Pancreas (tissue), 10 donors: ENCODE data around the gene DPYSL3. TPM values are rescaled to one million over a fixed set of nuclear protein-coding genes. Genes with fewer than 3 reads are reported as not detected.
A peak's percentile ranks its signal among the peaks of the same experiment; 100 is the strongest.

Source experiments
- ATAC-seq, 4 donors: fragments of 200-7000 bp; cut with Tn5 transposase; one replicate each; pipeline versions ENCODE4 v1.8.0 to v1.9.1; 2020; ENCODE audit warnings: mild to moderate bottlenecking in 4 of 4, moderate library complexity in 4 of 4
- DNase-seq, 6 donors: peaks; one replicate each; pipeline ENCODE4 v3.0.0-alpha.2; 2020
- FAIRE-seq: peaks from 2 replicates; lab custom pipeline; 2012; peaks lifted over from hg19 to GRCh38; lab: Jason Lieb, UNC
- H3K27ac ChIP-seq, 4 donors: fragments of 200-600 bp; sonication (generic); 1 replicate in 3 of 4; 2 replicates in 1 of 4; pipeline versions ENCODE4 v1.5.0 to v1.8.0; 2020
- H3K27me3 ChIP-seq, 4 donors: fragments of 200-600 bp; one replicate each; pipeline ENCODE4 v1.8.0; 2021
- H3K36me3 ChIP-seq, 3 donors: fragments of 200-600 bp; sonication (generic) in 1 of 3; one replicate each; pipeline versions ENCODE4 v1.5.0 to v1.8.0; 2020 to 2021
- H3K4me1 ChIP-seq, 3 donors: fragments of 200-600 bp; one replicate each; pipeline ENCODE4 v1.8.0; 2021
- H3K4me3 ChIP-seq, 4 donors: fragments of 200-600 bp; sonication (generic) in 2 of 4; one replicate each; pipeline versions ENCODE4 v1.5.0 to v1.8.0; 2020 to 2021
- H3K9me3 ChIP-seq, 4 donors: fragments of 200-600 bp; one replicate each; pipeline ENCODE4 v1.8.0; 2021
- WGBS, 2 donors: extraction: QIAGEN DNeasy Blood & Tissue Kit; methylation state at CpG; one replicate each; pipeline ENCODE4 v1.1.7; 2013; 5-methylcytosine and 5-hydroxymethylcytosine counted together
- intact Hi-C, 3 donors: fragments of 100-400 bp; cut with DNase I; formaldehyde crosslinking; loops; one replicate each; pipeline versions ENCODE4 v1.11.1 to v1.14.2; 2022
- polyA plus RNA-seq, 2 donors: library from polyadenylated mRNA; stranded (reverse); fragments of 200-250 nt; gene quantifications; one replicate each; pipeline ENCODE4 v1.2.3, GENCODE V29; 2013
- total RNA-seq, 6 donors: library from RNA; stranded (reverse); fragmentation: NEBNext Ultra II Directional in 4 of 6; extraction: Animal tissue kit (Norgen Biotek cat#: 25700) in 4 of 6; gene quantifications; one replicate each; pipeline versions ENCODE4 v1.2.1 to v1.2.4, GENCODE V29; 2021 to 2023
- TF ChIP-seq, protein P1 (sequence below), 4 donors: fragments of 200-600 bp; sonication (generic) in 3 of 4; IDR thresholded peaks; one replicate each; pipeline versions ENCODE4 v1.5.0 to v1.8.0; 2021; ENCODE audit warnings: antibody characterized with exemption in 4 of 4
- donor health status: healthy with polysubstance abuse.
- donor health status: DM: no; HTN: no; CAD: no; lungs with moderate emphysema.
- donor health status: DM: no; HTN: no; CAD: no.
- donor health status: control.
- donor health status: control.
- donor health status: Bipolar disorder and iron deficiency.
- donor health status: DM: yes; HTN: yes; CAD: no.
- donor health status: DM: no; HTN: no; CAD: no.
- donor health status: DM: no; HTN: no; CAD: no.
- donor health status: DM: yes; HTN: yes; CAD: no.

DPYSL3 gene
- total and polyA plus RNA-seq, 8 donors = 1.7 to 18.4 (median 5.0) TPM

DNA sequence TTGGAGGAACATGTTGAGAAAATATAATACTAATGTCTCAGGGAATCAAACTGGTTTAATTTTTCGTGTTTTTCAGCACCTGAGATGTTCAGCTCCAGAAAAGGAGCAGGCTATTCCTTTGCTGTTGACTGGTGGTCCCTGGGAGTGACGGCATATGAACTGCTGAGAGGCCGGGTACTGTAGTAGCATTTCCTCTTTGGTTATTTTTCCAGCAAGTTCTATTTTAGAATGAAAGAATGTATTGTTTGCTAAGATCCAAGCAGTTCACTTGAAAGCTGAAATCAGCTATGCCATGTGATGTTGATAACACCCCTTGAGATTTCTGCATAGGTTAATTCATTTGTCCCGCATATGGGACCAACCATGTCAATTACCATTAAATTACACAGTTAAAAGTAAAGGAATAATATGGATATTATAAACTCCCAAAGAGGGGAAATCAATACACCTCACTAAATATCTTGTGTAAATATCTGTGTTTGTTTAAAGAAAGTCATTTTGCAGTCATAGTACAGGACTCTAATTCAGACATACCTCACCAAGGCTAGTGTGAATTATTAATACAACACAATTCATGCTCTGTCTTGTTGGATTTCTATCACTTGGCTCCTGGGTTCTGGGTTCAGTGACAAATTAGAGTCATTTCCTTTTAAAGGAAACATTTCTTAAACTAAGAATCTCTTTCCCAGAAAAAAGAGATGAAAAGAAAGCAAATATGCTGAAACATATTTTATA lies 148.3 kb downstream of the DPYSL3 start:
- TF ChIP-seq, protein P1, sequence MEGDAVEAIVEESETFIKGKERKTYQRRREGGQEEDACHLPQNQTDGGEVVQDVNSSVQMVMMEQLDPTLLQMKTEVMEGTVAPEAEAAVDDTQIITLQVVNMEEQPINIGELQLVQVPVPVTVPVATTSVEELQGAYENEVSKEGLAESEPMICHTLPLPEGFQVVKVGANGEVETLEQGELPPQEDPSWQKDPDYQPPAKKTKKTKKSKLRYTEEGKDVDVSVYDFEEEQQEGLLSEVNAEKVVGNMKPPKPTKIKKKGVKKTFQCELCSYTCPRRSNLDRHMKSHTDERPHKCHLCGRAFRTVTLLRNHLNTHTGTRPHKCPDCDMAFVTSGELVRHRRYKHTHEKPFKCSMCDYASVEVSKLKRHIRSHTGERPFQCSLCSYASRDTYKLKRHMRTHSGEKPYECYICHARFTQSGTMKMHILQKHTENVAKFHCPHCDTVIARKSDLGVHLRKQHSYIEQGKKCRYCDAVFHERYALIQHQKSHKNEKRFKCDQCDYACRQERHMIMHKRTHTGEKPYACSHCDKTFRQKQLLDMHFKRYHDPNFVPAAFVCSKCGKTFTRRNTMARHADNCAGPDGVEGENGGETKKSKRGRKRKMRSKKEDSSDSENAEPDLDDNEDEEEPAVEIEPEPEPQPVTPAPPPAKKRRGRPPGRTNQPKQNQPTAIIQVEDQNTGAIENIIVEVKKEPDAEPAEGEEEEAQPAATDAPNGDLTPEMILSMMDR (IDR thresholded peaks at IDR 0.05) = no peak
- 49 to 52% methylated on average over 4 of the region's 4 CpGs for WGBS, 2 donors
- H3K9me3 ChIP-seq = no peaks in the 10 kb centered on the region
- intact Hi-C loops = loop anchor here in 1 of 3 donors (10.0 kb wide), 1 partner anchor 137 kb away; no protein-coding TSS in a partner anchor
- no peaks in the 10 kb centered on the region for H3K27me3 ChIP-seq
- H3K4me1 ChIP-seq = peaks cover 0 to 8% (median 0%) of the 10 kb centered on the region in 3 donors
- H3K27ac ChIP-seq = peak overlapping the region in 2 of 4 donors; percentile 10 to 37
- no peaks in the 10 kb centered on the region for H3K36me3 ChIP-seq
- peak; percentile 48 to 75 (median 66) for ATAC-seq
- FAIRE-seq = no peak
- no peak for DNase-seq
- no peak overlapping the region for H3K4me3 ChIP-seq

GRCh38 chr5:147360816-147361215 lies 149.1 kb downstream of the DPYSL3 start:
- intact Hi-C loops = loop anchor here in 1 of 3 donors (10.0 kb wide), 1 partner anchor 136 kb away; no protein-coding TSS in a partner anchor
- FAIRE-seq (no peak), DNase-seq (no peak), ATAC-seq (no peak)
- WGBS, 2 donors = 89 to 96% methylated on average over 2 of the region's 2 CpGs
- Histone ChIP-seq H3K4me3 (no peak overlapping the region), H3K27me3 (no peaks in the 10 kb centered on the region), H3K36me3 (no peaks in the 10 kb centered on the region), H3K27ac (peak overlapping the region in 1 of 4 donors; percentile 37), H3K4me1 (peaks cover 0 to 8% (median 0%) of the 10 kb centered on the region in 3 donors), H3K9me3 (no peaks in the 10 kb centered on the region)
- TF ChIP-seq, protein P1 (IDR thresholded peaks at IDR 0.05) = no peak

GRCh38 chr5:147359581-147359980 lies 150.3 kb downstream of the DPYSL3 start:
- Histone ChIP-seq H3K4me3 (no peak overlapping the region), H3K9me3 (no peaks in the 10 kb centered on the region), H3K36me3 (no peaks in the 10 kb centered on the region), H3K27ac (no peak overlapping the region), H3K4me1 (peaks cover 0 to 8% (median 0%) of the 10 kb centered on the region in 3 donors), H3K27me3 (no peaks in the 10 kb centered on the region)
- no peak for ATAC-seq
- 90 to 98% methylated on average over 2 of the region's 2 CpGs for WGBS, 2 donors
- no peak for DNase-seq
- no peak for FAIRE-seq
- intact Hi-C loops = no loop called here
- TF ChIP-seq, protein P1 (IDR thresholded peaks at IDR 0.05) = no peak

DNA sequence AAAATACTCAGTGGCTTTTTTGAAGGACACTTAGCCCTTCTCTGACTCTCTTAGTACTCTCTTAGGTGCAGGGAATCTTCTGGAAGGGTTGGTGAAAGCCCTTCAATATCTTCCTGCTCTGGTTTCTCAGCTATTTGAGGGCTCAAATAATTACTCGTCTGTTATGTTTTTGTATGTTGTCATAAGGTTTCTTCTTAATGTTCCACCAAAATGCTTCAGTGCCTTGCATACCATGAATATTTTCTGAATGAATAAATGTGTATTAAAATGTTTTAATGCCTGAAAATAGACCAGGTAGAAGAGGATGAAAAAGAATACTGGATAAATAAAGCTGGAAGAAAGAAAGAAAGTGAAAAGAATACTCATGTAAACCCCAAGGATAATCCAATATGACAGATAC lies 150.8 kb downstream of the DPYSL3 start:
- WGBS, 2 donors = 53 to 65% methylated on average over 1 of the region's 1 CpG
- H3K4me3 ChIP-seq = no peak overlapping the region
- DNase-seq (no peak), ATAC-seq (no peak), FAIRE-seq (no peak)
- intact Hi-C loops = no loop called here
- H3K36me3 ChIP-seq = no peaks in the 10 kb centered on the region
- H3K4me1 ChIP-seq = peaks cover 0 to 8% (median 0%) of the 10 kb centered on the region in 3 donors
- H3K27me3 ChIP-seq = no peaks in the 10 kb centered on the region
- no peak overlapping the region for H3K27ac ChIP-seq
- no peaks in the 10 kb centered on the region for H3K9me3 ChIP-seq
- TF ChIP-seq, protein P1 (IDR thresholded peaks at IDR 0.05) = no peak

DNA sequence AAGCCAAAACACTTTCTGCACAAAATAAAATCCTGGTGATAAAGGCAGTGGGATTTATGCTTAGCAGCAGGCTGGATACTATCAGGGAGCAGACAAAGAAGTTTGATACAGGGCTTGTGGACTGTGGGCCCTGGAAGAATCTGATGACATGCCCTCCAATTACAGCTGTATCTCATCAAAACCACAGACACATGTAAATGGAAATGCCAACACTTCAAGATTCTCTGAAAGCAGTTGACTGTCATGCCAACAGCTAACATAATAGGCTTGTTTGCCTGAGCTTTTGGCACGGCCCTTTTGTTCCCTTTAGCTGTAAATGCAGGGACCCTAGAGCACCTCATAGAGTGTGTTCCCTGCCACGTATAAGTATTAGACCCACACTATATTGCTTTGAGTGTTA lies 160.6 kb downstream of the DPYSL3 start:
- TF ChIP-seq, protein P1 (IDR thresholded peaks at IDR 0.05) = no peak
- intact Hi-C loops = no loop called here
- DNase-seq (no peak), ATAC-seq (no peak), FAIRE-seq (no peak)
- WGBS, 2 donors = 80 to 97% methylated on average over 2 of the region's 2 CpGs
- no peaks in the 10 kb centered on the region for H3K9me3 ChIP-seq
- H3K4me3 ChIP-seq = no peak overlapping the region
- H3K36me3 ChIP-seq = no peaks in the 10 kb centered on the region
- no peaks in the 10 kb centered on the region for H3K27me3 ChIP-seq
- no peak overlapping the region for H3K27ac ChIP-seq
- H3K4me1 ChIP-seq = no peaks in the 10 kb centered on the region
